T-helper 1 cell (primary cell): ENCODE data around the gene SHISAL2A.

Source experiments
- DNase-seq, 5 donors: peaks; one replicate each; pipeline ENCODE4 v3.0.0-alpha.2; 2012 to 2020
- total RNA-seq, 4 donors: gene quantifications; one replicate each; lab custom pipeline; 2026; lab: John Stamatoyannopoulos, UW

The SHISAL2A gene
- 15.2 to 27.9 (median 22.5) reads per million in 4 donors for total RNA-seq

DNA sequence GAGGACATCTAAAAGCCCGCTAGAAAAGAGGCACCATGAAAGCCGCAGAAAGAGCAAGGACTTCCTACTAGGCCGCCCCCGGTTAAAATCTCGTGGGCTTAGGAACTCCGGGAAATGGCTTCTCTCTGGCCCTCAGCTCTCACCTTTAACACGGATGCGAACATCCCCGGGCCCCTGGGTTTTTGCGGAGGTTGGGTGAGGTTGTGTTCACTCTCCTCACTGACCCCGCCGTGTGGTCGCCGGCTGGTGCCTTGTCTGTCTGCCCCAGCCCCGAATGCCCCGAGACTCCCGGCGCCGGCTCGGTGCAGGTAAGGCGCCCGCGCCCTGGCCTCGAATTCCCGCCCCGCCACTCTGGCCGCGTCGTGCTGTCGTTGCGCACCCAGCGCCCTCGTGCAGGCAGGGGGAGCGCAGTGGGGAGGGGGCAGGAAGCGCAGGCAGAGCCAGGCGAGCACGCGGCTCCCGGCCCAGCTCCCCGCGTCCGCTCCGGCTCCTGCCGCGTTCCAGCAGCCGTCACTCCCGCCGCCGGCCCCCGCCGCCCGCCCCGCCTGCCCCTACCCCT lies at the start of gene SHISAL2A:
TSS of gene SHISAL2A (plus strand) at position 437 of the 559 bp plus-strand sequence. CDS start 326 bp downstream, outside the sequence.
- peak; percentile 46 to 67 (median 59) for DNase-seq

GRCh38 chr1:52585474-52585873 lies 47.5 kb upstream of the SHISAL2A start:
- no peak for DNase-seq

DNA sequence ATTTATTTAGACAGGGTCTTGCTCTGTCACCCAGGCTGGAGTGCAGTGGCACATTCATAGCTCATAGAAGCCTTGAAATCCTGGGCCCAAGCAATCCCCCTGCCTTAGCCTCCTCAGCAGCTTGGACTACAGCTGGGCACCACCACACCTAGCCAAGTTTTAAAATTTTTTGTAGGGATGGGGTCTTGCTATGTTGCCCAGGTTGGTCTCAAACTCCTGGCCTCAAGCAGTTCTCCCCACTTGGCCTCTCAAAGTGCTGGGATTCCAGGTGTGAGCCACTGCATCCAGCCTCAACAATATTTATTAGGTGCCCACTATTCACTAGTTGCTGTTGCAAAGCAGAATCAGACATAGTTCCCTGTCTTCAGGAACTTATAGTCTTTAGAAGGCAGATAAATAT lies 44.9 kb upstream of the SHISAL2A start:
- no peak for DNase-seq

DNA sequence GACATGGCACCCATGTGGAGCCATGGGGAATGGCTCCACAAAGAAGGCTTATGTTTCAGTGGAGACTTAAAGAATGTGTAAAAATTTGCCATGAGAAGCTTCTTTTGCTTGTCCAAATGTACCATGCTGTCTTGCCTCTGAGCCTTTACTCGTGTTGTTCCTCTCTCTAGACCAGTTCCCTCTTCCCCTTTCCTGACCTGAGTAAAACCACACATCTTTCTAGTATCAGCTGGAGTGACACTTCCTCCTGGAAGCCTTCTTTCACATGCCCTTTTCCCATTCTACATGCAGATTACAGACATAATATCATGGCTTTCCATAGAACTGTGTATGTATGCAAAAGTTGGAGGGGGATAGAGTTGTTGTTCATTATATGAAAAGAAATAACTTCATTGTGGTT lies 44.4 kb upstream of the SHISAL2A start:
- no peak for DNase-seq

- DNase-seq, result no peak
Observed at GRCh38 chr1:52590266-52590665, 42.7 kb upstream of the SHISAL2A start.

DNA sequence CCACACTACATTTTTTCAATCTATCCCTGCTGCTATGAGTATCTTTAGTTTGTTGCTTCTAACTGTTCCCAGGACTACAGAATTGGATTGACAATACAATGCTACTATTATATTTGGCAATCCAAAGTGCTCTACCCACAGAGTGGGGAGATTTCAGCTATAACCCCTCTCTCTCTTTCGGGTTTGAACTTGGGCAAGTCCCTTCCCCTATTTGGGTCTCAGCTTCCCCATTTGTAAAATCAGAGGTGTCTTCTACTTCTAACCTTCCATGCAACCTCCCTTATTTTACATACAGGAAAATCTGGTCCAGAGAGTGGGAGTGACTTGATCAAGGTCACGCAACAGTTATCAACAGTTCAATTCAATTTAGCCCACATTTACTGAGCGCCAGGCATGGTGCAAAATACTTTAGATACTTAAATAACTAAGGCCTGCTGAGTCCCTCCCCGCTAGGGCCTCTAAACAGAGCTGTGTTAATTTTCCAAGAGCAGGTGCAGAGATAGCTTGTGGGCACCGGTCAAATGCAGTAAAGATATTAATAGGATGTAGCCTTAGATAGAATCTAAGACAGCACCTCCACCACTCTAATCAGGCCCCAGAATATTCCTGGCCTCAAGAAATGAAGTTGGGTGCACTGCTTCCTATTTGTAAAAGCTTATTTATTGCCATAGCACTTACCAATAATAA lies 40.2 kb upstream of the SHISAL2A start:
- no peak for DNase-seq

GRCh38 chr1:52593495-52593894 lies 39.5 kb upstream of the SHISAL2A start:
- DNase-seq, result no peak

DNA sequence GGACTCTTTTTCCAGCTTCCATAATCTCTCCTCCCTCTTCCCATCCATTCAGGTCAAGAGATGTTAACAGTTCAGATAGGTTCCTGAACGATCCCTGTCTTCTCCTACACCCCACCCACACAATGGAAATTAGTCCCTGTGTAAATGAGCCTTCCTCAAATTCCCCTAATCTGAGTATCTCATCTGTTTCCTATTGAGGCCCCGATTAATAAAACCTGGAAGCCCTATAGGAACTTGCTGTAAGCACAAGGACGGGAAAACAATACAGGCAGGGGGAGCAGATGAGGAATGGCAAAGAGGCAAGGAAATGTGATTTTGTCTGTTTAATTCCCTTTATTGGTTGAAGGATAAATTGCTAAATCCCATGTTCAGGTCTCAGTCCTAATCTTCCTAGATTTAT lies 37.9 kb upstream of the SHISAL2A start:
- DNase-seq, result no peak

DNA sequence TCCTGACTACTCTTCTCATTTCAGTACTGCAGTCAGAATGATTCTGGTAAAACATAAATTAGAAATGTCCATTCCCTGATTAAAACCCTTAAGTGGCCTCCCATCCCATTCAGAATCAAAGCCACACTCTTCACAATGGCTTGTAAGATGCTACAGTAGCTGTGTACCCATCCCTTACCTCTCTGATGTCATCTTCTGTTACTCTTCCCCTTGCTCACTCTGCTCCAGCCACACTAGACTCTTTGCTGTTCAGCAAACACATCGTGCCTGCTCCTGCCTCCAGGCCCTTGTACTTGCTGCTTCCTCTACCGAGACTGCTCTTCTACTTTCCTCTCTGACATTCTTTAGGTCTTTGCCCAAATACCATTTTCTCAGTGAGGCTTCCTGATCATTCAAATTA lies 35.1 kb upstream of the SHISAL2A start:
- no peak for DNase-seq

GRCh38 chr1:52598729-52599128 lies 34.2 kb upstream of the SHISAL2A start:
- no peak for DNase-seq

DNA sequence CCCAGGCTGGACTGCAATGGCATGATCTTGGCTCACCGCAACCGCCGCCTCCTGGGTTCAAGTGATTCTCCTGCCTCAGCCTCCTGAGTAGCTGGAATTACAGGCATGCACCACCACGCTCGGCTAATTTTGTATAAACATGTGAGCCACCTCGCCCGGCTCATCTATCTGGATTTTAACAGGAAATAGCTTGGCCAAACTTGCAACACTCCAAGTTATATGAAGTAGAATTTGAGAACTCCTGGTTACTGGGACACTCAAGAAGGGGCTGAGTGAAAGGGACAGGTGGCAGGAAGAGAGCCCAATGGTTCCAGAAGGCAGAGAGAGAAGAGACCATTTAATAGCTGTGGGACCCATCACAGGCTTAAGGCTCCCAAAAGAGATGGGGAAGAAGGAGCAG lies 33.7 kb upstream of the SHISAL2A start:
- no peak for DNase-seq

DNA sequence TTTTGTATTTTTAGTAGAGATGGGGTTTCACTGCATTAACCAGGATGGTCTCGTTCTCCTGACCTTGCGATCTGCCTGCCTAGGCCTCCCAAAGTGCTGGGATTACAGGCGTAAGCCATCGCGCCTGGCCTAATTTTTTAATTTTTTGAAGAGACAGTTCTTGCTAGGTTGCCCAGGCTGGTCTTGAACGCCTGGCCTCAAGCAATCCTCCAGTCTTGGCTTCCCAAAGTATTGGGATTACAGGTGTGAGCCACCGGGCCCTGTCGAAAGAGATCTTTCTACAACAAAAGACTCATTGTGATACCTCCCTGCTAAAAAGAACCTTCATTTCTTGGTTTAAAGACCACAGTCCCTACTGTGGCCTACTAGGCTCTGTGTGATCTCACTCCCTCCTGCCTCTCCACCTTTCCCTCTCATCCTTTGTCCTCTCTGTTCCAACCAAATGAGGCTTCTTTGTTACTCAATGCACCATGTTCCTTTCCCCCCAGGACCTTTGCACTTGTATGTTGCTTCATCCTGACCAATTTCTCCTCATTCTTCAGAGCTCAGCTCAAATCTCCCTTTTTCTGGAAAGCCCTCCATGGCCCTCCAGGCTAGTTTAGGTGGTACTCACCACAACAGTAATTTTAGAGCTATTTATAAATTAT lies 32.3 kb upstream of the SHISAL2A start:
- no peak for DNase-seq

GRCh38 chr1:52601519-52601918 lies 31.4 kb upstream of the SHISAL2A start:
- DNase-seq, result no peak

DNA sequence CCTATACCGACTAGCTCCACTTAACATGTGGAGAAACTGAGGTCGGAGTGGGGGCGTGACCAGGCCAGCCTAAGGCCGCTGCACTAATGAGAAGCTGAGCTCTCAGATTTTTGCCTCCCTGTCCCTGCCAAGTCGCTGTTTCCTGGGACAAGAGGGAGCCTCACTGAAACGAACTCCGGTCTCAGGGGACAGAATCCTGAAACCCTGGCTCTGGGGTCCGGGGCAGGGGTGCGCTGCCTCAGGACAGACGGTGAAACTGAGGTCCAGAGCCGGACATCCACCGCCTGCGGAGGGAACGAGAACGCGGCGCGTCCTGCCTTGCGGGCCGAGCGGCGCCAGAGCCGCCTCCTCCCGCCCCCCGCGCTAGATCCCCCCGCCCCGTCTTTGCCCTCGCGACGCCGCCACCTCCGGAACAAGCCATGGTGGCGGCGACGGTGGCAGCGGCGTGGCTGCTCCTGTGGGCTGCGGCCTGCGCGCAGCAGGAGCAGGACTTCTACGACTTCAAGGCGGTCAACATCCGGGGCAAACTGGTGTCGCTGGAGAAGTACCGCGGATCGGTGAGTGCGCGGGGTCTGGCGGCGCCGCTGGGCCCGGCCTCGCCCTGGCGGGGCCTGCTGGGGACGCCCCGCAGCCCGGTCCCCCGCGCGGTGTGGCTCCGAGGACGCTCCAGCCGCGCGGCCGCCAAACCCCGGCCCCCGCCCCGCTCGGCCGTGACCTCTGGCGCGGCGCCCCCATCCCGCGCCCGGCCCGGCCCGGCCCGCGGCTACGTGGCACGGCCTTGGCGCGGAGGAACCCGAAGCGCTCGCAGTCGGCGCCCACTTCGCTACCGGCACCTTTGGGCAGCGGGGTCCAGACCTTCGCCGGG lies 30.7 kb upstream of the SHISAL2A start, which contains the start of gene GPX7:
TSS of gene GPX7 (plus strand) at position 381 of the 865 bp plus-strand sequence. CDS start at position 420, 39 bp downstream.
- peak; percentile 35 to 71 (median 49) for DNase-seq

GRCh38 chr1:52602856-52603600 lies 29.9 kb upstream of the SHISAL2A start:
- DNase-seq, result peak in 1 of 5 donors; percentile 36

- DNase-seq, result no peak
Observed at GRCh38 chr1:52603630-52604029, 29.3 kb upstream of the SHISAL2A start.

DNA sequence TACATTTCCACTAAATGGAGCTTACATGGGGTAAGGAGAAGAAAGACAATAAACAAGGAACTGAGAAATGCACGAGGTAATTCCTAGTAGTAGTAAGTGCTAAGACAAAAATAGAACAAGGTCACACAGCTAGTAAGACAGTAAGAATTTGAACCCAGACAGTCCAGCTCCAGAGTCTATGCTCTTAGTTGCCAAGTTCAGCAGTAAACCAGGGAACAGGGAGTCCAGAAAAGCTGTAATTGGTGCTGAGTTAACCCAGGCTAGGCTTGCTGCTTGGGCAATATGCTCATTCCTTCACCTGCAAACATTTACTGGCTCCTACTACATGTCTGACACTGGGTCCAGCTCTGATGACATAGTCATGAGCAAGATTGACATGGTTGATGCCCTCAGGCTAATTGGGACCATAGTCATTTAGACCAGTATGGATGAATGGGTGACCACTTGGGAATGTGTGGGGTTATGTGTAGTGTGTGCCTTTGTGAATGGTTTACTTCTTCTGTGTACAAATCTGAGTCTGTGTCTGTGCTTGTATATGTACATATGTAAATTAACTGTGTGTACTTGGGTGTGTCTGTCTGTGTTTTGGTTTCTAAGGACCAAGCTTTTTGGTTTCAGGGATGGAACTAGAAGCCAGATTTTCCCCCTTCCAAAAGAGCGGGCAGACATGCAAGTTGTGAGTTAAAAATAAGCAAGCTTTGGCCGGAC lies 28.8 kb upstream of the SHISAL2A start:
- DNase-seq, result no peak

DNA sequence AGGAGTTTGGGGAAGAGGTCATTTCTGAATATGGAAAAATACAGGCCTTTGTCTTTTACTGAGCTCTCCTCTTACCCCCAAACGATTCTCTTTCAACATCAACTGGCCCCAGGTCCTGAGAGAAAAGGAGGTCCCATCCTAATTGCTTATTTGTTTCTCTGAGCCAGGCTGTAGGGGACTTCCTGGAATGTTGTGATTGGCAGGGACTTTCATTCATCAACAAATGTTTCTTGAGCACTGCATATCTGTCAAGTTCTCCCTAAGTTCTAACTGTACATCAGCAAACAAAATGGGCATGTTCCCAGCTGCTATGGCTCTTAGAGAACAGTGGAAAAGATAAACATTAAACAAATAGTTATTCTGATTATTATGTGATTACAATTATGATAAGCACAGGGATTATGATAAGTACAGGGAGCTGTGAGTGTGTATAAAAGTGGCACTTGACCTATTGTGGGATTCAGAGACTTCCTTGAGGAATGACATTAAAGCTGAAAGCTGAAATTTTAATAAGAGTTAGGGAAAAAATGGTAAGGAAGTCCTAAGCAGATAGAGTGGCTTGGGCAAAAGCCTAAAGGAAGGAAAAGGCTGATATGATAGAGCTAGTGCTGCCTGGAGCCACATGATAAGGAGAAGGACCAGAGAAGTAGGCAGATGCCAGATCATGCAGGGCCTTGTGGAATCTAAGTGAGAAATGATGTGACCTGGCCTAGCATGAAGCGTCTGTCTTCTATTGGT lies 19.2 kb upstream of the SHISAL2A start:
- DNase-seq, result no peak

GRCh38 chr1:52614671-52615070 lies 18.3 kb upstream of the SHISAL2A start:
- no peak for DNase-seq

GRCh38 chr1:52615489-52616042 lies 17.4 kb upstream of the SHISAL2A start:
- no peak for DNase-seq
